Adrenal gland (tissue), 12 donors: ENCODE data around the gene IL11RA. TPM values are rescaled to one million over a fixed set of nuclear protein-coding genes. Genes with fewer than 3 reads are reported as not detected.

ENCODE experiments used
- DNase-seq, 7 donors: peaks; one replicate each; pipeline ENCODE4 v3.0.0-alpha.2; 2019 to 2020
- H3K27ac ChIP-seq, 5 donors: fragments of 200-600 bp; sonication (generic) in 4 of 5; 1 replicate in 3 of 5; 2 replicates in 2 of 5; pipeline versions ENCODE4 v1.5.1 to v1.8.0; 2016 to 2020; ENCODE audit warnings: mild to moderate bottlenecking in 1 of 5
- H3K27me3 ChIP-seq: fragments of 200-600 bp; 2 replicates; pipeline ENCODE4 v1.8.0; 2021
- H3K36me3 ChIP-seq, 2 donors: fragments of 200-600 bp; replicated peaks in 1 of 2; 1 replicate in 1 of 2; 2 replicates in 1 of 2; pipeline versions ENCODE4 v1.5.1 to v1.8.0; 2018 to 2022
- H3K4me1 ChIP-seq, 2 donors: fragments of 200-600 bp; replicated peaks in 1 of 2; 1 replicate in 1 of 2; 2 replicates in 1 of 2; pipeline versions ENCODE4 v1.5.1 to v1.8.0; 2018 to 2021
- H3K4me3 ChIP-seq, 4 donors: fragments of 200-600 bp; sonication (generic) in 3 of 4; one replicate each; pipeline ENCODE4 v1.5.1; 2016 to 2018
- H3K9me3 ChIP-seq, 3 donors: fragments of 200-600 bp; sonication (generic) in 1 of 3; replicated peaks in 1 of 3; 1 replicate in 2 of 3; 2 replicates in 1 of 3; pipeline versions ENCODE4 v1.5.1 to v1.8.0; 2016 to 2021
- POLR2A ChIP-seq, 2 donors: fragments of 450-650 bp; IDR thresholded peaks; one replicate each; pipeline ENCODE4 v1.6.1; 2017; ENCODE audit warnings: antibody characterized with exemption in 2 of 2, mild to moderate bottlenecking in 2 of 2, moderate library complexity in 1 of 2
- WGBS, 4 donors: extraction: QIAGEN DNeasy Blood & Tissue Kit in 2 of 4; methylation state at CpG; one replicate each; pipeline versions ENCODE4 v1.1.5 to v1.1.7; 2013 to 2017; 5-methylcytosine and 5-hydroxymethylcytosine counted together
- intact Hi-C, 2 donors: fragments of 100-400 bp; cut with DNase I; formaldehyde crosslinking; loops; one replicate each; pipeline versions ENCODE4 v1.14.1 to v1.15.0; 2022 to 2023
- polyA plus RNA-seq, 3 donors: library from polyadenylated mRNA; stranded (reverse); fragments of 200-250 nt in 2 of 3; fragments of 350-450 nt in 1 of 3; fragmentation: Illumina TruSeq in 1 of 3; extraction: RNeasy Lipid Tissue Mini Kit (QIAGEN cat#74804) in 1 of 3; gene quantifications; one replicate each; pipeline ENCODE4 v1.2.3, GENCODE V29; 2013 to 2014
- total RNA-seq, 9 donors: library from RNA; depleted of rRNA in 4 of 9; stranded (reverse); fragments of >200 nt in 4 of 9; fragments of 120-200 nt in 1 of 9; fragmentation: NEBNext Ultra II Directional in 1 of 9; extraction: Animal tissue kit (Norgen Biotek cat#: 25700) in 1 of 9; gene quantifications; one replicate each; pipeline versions ENCODE4 v1.1.0 to v1.2.4, GENCODE V29; 2013 to 2023
- TF ChIP-seq, protein P1 (sequence below), 6 experiments: fragments of 450-650 bp in 4 of 6; fragments of 200-600 bp in 2 of 6; sonication (generic) in 1 of 6; IDR thresholded peaks; 1 replicate in 5 of 6; 2 replicates in 1 of 6; pipeline versions ENCODE4 v1.5.1 to v1.8.0; 2016 to 2021; ENCODE audit warnings: antibody characterized with exemption in 6 of 6, mild to moderate bottlenecking in 2 of 6, moderate library complexity in 1 of 6
- donor health status: healthy with polysubstance abuse.
- donor health status: Bipolar disorder and iron deficiency.
- donor health status: DM: yes; HTN: yes; CAD: no.
- donor health status: DM: no; HTN: no; CAD: no.
- donor health status: DM: no; HTN: no; CAD: no.
- donor health status: DM: yes; HTN: yes; CAD: no.

Gene IL11RA
- total and polyA plus RNA-seq, 12 donors = 5.2 to 53.7 (median 15.7) TPM

DNA sequence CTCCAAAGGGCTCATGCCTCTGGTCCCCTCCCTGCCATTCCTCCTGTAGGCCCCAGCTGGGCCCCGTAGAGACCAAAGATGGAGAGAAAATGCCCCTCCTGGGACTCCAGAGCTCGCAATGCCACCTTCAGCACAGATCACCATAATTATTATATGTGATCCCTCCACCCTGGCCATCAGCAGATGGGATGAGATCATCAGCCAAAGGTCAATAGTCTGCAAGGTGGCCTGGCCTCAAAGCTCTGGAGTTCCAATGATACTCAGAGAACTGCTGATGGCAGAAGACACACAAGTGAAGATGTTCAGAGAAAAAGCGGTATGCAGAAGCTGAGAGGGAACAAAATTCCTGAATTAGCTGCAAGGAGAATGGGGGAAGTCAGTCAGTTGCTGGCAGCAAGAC lies 45.1 kb upstream of the IL11RA start:
- H3K27ac ChIP-seq = no peak overlapping the region
- TF ChIP-seq, protein P1, sequence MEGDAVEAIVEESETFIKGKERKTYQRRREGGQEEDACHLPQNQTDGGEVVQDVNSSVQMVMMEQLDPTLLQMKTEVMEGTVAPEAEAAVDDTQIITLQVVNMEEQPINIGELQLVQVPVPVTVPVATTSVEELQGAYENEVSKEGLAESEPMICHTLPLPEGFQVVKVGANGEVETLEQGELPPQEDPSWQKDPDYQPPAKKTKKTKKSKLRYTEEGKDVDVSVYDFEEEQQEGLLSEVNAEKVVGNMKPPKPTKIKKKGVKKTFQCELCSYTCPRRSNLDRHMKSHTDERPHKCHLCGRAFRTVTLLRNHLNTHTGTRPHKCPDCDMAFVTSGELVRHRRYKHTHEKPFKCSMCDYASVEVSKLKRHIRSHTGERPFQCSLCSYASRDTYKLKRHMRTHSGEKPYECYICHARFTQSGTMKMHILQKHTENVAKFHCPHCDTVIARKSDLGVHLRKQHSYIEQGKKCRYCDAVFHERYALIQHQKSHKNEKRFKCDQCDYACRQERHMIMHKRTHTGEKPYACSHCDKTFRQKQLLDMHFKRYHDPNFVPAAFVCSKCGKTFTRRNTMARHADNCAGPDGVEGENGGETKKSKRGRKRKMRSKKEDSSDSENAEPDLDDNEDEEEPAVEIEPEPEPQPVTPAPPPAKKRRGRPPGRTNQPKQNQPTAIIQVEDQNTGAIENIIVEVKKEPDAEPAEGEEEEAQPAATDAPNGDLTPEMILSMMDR (IDR thresholded peaks at IDR 0.05) = no peak
- intact Hi-C loops = loop anchor here in 1 of 2 donors (10.0 kb wide), 1 partner anchor 272 kb away; no protein-coding TSS in a partner anchor
- 88 to 95% (median 91%) methylated on average over 3 of the region's 3 CpGs for WGBS, 4 donors
- no peaks in the 10 kb centered on the region for H3K27me3 ChIP-seq
- H3K9me3 ChIP-seq = no peaks in the 10 kb centered on the region
- H3K4me1 ChIP-seq = peaks cover 0 to 9% of the 10 kb centered on the region in 2 donors
- no peaks in the 10 kb centered on the region for H3K36me3 ChIP-seq
- H3K4me3 ChIP-seq = no peak overlapping the region
- DNase-seq = no peak

DNA sequence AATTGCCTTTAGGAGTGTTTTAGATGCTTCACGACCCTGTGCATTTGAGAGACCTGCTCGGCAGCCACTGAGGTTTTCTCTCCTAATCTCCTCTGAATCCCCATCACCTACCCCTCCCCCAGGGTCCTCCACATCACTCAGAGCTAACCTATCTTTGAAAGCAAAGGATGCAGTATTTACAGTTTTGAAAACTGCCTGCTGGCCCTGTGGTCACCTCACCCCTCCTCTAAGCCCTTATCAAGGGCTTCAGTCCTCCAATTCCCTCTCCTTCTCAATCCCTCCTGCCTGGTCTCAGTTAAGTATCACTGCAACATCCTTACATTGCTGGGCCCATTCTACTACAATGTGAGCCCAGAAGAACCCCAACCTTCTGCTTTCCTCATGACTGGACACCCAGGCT lies 44.7 kb upstream of the IL11RA start:
- intact Hi-C loops = loop anchor here in 1 of 2 donors (10.0 kb wide), 1 partner anchor 273 kb away; no protein-coding TSS in a partner anchor
- WGBS, 4 donors = 57 to 75% (median 60%) methylated on average over 2 of the region's 2 CpGs
- TF ChIP-seq, protein P1 (IDR thresholded peaks at IDR 0.05) = no peak
- TF ChIP-seq POLR2A (IDR thresholded peaks at IDR 0.05) = no peak

DNA sequence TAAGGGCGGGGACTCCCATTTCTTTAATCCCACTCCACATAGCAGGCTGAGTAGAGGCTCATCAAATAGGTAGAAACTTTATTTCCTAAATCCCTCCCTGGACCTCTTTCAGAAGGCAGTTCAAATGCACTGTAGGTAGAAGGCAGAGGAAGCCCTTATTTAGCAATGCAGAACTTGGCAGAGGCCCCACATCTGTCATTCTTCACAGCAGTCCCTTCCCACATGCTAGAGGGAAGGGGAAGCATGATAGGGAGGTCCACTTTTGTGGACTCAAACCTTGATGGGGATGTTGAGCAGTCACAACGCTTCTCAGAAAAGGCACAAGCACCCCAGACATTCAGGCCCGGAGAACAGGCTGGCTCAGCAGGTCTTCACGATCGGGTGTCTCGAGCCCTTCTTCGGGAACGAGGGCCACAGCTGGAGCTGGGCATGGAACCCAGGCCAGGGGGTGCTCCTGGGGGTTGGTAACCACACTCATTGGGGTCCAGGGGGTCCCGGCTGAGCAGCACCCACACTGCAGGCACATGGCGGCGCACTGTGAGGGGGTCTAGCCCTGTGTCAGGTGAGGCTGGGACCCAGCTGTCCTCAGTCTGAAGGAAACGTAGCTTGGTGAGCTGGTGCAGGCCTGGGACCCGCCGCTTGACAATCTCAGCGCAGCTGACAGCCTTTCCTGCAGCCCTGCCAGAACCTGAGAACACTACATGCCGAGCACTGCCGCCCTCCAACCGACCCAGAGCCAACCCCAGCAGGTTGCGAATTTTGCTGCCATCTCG lies 41.4 kb upstream of the IL11RA start:
- TF ChIP-seq, protein P1 (IDR thresholded peaks at IDR 0.05) = no peak
- TF ChIP-seq POLR2A (IDR thresholded peaks at IDR 0.05) = no peak
- WGBS, 4 donors = 79 to 96% (median 95%) methylated on average over 2 to 20 of the region's 20 CpGs
- intact Hi-C loops = no loop called here
- DNase-seq = no peak
- Histone ChIP-seq H3K27ac (no peak overlapping the region), H3K4me1 (peaks cover 6 to 15% of the 10 kb centered on the region in 2 donors), H3K27me3 (no peaks in the 10 kb centered on the region), H3K36me3 (peaks cover 0 to 20% of the 10 kb centered on the region in 2 donors), H3K9me3 (no peaks in the 10 kb centered on the region), H3K4me3 (peak overlapping the region in 1 of 4 donors; percentile 82)

More for the DNA sequence above, 44.7 kb upstream of the IL11RA start:
- Histone ChIP-seq H3K27me3 (no peaks in the 10 kb centered on the region), H3K36me3 (no peaks in the 10 kb centered on the region), H3K4me1 (peaks cover 2 to 11% of the 10 kb centered on the region in 2 donors), H3K27ac (no peak overlapping the region), H3K9me3 (no peaks in the 10 kb centered on the region), H3K4me3 (no peak overlapping the region)
- no peak for DNase-seq

DNA sequence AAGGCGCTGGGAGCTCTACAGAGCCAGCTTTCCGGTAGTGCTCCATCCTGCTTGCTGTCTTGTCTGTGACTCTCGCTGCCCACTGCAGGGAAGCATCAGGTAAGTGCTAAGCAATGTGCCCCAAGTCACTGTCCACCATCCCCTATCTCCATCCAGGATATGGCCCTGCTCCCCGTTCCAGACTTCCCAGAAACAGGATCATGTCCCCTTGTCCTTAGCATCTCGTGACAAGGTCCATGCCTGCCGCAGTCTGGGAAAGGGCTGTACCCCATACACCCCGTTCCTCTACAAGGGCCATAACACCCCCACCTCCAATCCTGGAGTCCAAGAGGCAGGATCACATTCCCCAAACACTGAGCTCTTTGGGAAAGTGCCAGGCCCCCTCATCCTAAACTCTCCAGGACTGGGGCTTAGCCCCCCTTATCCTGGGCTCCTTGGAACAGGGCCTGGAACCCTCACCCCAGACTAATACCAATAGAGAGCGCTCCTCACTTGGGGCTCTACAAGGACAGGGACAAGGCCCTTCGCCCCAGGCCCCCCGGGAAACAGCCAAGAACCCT lies 40.7 kb upstream of the IL11RA start:
- 50 to 80% (median 56%) methylated on average over 2 to 10 of the region's 10 CpGs for WGBS, 4 donors
- Histone ChIP-seq H3K27me3 (no peaks in the 10 kb centered on the region), H3K9me3 (no peaks in the 10 kb centered on the region), H3K36me3 (peaks cover 0 to 25% of the 10 kb centered on the region in 2 donors), H3K4me3 (peak overlapping the region; percentile 35 to 85 (median 77)), H3K27ac (peak overlapping the region in 4 of 5 donors; percentile 19 to 87 (median 69)), H3K4me1 (peaks cover 6 to 15% of the 10 kb centered on the region in 2 donors)
- intact Hi-C loops = no loop called here
- no peak for TF ChIP-seq POLR2A (IDR thresholded peaks at IDR 0.05)
- TF ChIP-seq, protein P1 (IDR thresholded peaks at IDR 0.05) = no peak
- peak in 2 of 7 donors; percentile 18 to 49 for DNase-seq
